Measurements from ENCODE around the gene STN1.
A peak's percentile ranks its signal among the peaks of the same experiment; 100 is the strongest.

The STN1 gene

GRCh38 chr10:103892181-103892580 is 25.8 kb downstream of the STN1 start:
- no peak for DNase-seq

GRCh38 chr10:103890688-103891087 is 27.3 kb downstream of the STN1 start:
- DNase-seq: no peak

DNA sequence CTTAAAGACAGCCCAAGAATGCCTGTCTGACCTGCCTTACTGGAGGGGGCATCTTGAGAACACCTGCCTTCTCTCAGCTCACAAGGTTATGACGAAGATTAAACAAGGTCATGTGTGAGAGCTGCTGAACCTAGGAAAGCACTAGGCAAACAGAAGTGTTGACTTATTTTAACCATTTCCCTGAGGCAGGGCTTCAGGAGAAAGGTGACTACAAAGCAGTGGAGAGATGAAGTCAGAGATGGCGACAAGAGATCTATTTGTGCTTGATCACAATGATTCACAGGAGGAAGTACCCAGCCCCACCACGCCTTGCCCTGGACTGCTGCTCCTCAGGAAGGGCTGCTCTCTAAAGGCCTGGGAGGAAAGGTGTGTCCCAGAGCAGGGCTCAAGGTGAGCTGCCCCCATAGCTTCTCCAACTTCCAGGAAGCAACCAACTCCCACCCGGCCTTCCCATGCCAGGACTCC is 27.8 kb downstream of the STN1 start:
- DNase-seq: no peak

GRCh38 chr10:103889121-103889720 is 28.8 kb downstream of the STN1 start:
- no peak for DNase-seq

DNA sequence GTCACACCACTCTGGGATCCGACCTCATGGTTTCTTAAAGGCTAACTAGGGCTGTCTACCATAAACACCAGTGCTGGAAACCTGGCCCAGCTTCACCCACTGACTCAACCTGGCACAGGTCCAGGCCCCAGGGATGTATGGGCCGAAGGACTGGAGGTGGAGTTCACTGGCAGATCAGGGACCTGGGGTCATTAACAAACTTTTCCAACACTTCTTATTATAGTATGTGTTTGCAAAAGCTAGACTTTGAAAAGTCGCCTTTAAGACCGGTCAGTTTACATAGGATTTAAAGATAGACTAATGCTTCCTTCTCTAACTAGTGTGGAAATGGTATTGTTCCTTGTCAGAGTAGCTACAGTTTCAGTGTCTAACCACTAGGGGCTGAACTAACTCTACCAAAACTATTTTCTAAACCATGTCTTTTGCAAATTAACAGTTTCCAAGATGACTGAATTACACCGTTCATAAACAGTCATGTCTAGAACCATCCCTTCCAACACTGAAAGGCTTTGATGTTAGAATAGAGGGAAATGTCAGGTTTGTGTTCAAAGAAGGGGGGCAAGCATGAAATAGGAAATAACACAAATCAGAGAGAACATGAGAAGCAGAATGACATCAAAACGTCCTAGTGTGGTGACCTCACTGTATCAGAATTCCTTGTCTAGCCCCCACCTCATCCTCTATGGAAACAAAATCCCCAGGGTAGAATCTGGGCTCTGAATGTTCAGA is 29.7 kb downstream of the STN1 start:
- DNase-seq: no peak

- no peak for DNase-seq
Observed at GRCh38 chr10:103885617-103886016, 32.4 kb downstream of the STN1 start.

DNA sequence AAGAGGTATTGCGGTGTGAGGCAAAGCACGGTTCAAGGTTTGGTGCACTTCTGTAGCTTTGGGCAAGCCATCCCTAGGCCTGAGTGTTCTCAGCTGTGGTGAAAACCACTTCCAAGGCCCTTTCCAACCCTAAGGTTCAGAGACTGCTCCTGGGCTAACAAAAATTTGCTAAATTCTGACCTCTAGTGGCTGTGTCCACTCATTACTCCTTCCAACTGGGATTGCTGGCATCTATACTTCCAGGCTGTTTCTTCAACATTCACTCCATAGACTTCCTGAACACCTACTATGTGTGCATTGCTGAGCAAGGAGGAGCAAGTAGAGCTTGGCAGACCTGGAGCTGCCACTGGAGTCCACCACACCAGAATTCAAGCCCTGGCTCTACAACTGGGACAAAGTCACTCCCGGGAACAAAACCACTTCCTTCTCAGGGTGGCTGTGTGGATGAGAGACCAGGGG is 33.3 kb downstream of the STN1 start:
- peak; percentile 7 for DNase-seq

GRCh38 chr10:103882285-103883007 is 35.5 kb downstream of the STN1 start:
- DNase-seq: no peak

GRCh38 chr10:103881416-103882284 is 36.3 kb downstream of the STN1 start:
- DNase-seq: no peak

DNA sequence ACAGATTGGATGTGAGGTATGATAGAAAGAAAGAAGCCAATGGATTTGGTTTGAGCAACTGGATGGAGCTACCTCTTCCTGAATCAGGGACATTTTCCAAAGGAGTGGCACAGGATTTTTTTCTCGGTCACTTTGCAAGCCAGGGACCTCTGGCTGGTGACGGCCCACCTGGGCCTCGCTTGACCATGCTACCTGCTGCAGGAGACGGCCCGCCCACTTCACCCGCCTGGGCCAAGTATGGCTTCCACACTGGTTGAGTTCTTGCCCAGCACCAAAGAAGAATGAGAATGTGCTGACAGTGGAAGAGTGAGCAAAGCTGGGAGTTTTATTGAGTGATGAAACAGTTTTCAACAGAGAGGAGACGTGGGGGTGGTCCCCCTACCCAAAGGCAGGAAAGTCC is 38.2 kb downstream of the STN1 start:
- DNase-seq: no peak

GRCh38 chr10:103879409-103879808 is 38.6 kb downstream of the STN1 start:
- no peak for DNase-seq

DNA sequence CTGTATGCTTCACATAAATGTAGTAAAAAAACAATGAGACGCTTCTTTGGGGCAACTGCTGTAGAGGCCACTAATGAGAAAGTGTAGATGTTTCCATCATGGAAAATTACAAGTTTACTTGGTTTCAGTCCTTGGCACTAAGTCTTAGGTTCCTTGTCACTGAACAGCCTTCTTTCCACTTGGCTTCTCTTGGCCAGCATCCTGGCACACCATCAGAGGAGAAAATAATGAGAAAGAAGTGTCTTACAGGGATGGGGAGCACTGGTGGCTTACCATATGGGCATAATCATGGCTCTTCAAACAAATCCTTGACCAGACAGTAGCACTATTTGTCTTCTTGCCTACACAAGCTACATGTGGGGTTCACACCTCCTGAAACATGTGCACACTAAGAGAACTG is 40.1 kb downstream of the STN1 start:
- DNase-seq: no peak

- DNase-seq: no peak
Observed at GRCh38 chr10:103876155-103876554, 41.8 kb downstream of the STN1 start.

GRCh38 chr10:103874730-103875129 is 43.3 kb downstream of the STN1 start:
- no peak for DNase-seq

DNA sequence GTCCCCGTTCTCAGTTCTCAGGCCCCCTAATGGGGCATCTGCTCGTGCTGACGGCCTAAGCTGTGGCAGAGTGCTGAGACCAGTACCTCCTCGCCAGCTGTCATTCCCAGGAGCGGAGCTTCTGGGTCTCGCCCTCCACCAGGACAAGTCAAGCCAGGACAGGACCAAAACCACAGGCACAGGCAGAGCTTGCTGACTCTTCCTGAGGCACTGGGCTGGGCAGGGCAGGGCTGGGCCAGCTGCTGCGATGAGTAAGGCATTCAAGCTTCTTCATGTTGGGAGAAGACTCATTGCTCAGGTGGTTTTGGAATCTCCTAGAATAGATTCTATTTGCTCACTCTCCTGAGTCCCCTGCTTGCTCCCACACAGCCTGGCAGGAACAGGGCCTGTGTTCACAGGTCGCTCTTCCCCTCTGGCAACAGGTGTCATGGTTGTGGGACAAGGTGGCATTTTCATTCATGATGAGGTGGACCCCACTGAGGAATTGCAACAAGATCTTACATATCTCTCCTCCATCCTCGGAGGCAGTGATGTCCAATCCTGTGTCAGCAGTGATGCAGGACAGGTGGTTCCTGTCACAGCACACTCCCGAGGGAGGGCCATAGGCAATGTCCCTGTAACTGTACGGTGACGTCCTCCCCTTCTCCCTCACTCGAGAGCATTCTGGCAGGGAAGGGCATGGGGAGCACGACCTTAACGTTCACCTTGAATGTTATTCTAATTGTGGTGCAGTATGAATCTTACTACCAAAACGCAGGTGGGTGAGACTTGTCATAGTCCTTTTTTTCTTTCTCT is 45.6 kb downstream of the STN1 start:
- no peak for DNase-seq

DNA sequence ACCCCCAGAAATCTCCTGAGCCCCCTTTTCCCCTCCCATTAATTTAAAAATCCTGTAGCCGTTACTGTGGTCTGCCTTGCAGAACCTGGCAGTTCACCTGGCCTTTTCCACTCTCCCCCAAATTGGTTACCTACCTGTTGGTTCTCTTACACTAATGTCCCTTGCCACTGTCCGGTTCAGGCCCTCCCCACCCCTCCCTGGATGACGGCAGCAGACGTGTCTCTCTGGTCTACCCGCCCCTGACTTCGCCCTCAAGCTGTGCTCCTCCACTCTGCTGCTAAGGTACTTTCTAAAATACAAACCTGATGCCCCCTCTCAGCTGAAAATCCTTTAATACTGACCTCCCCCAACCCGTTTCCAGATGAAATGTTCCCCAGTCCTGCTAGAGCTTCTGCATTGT is 47.0 kb downstream of the STN1 start:
- no peak for DNase-seq

- DNase-seq: no peak
Observed at GRCh38 chr10:103870516-103870915, 47.5 kb downstream of the STN1 start.

DNA sequence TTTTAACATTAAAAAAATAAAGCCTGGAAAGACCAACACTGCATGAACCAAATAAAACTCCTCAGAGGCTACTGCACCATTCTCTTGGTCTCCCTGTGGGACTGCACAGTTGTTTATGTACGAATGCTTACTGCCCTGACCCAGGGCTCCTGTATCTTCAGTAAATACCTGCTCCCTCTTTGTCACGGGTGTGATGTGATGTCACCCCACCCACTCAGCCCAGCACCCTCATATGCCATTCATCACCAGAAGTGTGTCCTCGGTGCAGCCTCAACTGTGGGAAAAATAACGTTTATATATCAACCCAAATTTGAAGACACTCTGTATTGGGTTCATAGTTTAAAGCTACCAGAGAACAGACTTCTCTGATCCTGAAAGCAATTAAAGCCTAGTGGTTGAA is 48.6 kb downstream of the STN1 start:
- DNase-seq: no peak

DNA sequence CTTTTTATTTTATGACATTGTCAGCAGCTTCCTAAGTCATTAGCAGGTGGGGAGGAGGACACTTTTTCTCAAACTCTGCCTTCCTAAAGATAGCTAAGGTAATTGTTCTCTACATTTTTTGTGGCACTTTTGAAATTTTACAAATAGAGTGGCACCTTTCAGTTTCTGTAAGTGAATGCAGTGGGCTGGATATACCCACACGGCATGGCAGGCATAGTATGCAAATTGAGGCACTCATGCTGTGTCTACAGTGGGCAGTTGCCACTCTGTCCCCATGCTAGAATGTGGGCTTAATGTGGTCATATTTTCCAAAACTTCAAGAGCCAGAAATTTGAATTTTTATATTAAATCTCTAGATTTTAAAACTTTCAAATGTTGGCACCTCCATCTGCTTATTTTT is 49.8 kb downstream of the STN1 start:
- DNase-seq: no peak

DNA sequence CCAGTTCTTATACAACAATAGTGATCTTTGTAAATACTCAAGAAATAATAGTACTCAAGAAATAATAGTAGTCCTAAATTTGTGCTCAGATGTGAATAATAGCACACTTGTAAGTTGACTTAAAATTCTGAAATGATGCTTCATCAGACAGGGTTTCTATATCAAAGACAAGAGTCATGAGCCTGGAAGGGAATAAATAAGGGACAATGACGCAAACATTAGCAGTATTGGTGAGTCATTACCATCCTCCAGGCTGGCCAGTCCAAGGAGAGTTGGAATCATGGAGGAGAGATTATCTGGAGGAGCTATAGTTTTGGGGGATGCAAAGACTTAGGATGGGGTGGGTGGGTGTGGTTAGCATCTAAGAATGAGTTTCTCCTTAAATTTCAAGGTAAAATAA is 56.5 kb downstream of the STN1 start:
- DNase-seq: no peak

- DNase-seq: no peak
Observed at GRCh38 chr10:103859161-103860086, 58.6 kb downstream of the STN1 start.
